Kidney epithelial cell (primary cell): ENCODE measurements around the gene MT1F. TPM values are rescaled to one million over a fixed set of nuclear protein-coding genes. Genes with fewer than 3 reads are reported as not detected.

Experiments used
- DNase-seq: peaks from one replicate; pipeline ENCODE4 v3.0.0-alpha.2; 2010; ENCODE audit warnings: low read depth
- H3K27me3 ChIP-seq: 2 replicates; pipeline ENCODE4 v1.6.0; 2011; ENCODE audit warnings: low read length; ENCODE audit not compliant: control insufficient read depth, insufficient read depth
- H3K36me3 ChIP-seq: 2 replicates; pipeline ENCODE4 v1.5.1; 2011; ENCODE audit warnings: low read length; ENCODE audit not compliant: control insufficient read depth, insufficient read depth
- H3K4me3 ChIP-seq: 2 replicates; pipeline ENCODE4 v1.5.1; 2011; ENCODE audit warnings: low read depth, mild to moderate bottlenecking, control low read depth, low read length
- CTCF ChIP-seq: IDR thresholded peaks from 2 replicates; pipeline ENCODE4 v1.5.1; 2011; ENCODE audit warnings: mild to moderate bottlenecking, moderate library complexity, low read length, control low read depth, inconsistent platforms; ENCODE audit not compliant: insufficient read depth, poor library complexity, severe bottlenecking
- total RNA-seq: library from RNA; depleted of rRNA; stranded (reverse); fragments of >200 nt; gene quantifications from 2 replicates; pipeline ENCODE4 v1.2.3, GENCODE V29; 2015

The MT1F gene
- total RNA-seq, 1 donor from 2014 or later = 9.4 TPM

- Histone ChIP-seq H3K4me3 (no peak overlapping the region), H3K36me3 (no peaks in the 10 kb centered on the region), H3K27me3 (peaks cover 36% of the 10 kb centered on the region)
- no peak for DNase-seq
- TF ChIP-seq CTCF = no peak
Measured at GRCh38 chr16:56639045-56639444, 18.7 kb upstream of the MT1F start.

- TF ChIP-seq CTCF = no peak
- Histone ChIP-seq H3K4me3 (no peak overlapping the region), H3K36me3 (no peaks in the 10 kb centered on the region), H3K27me3 (peaks cover 30% of the 10 kb centered on the region)
- no peak for DNase-seq
Measured at GRCh38 chr16:56640076-56640475, 17.7 kb upstream of the MT1F start.

GRCh38 chr16:56641166-56641565 lies 16.6 kb upstream of the MT1F start:
- no peak for TF ChIP-seq CTCF
- no peak overlapping the region for H3K4me3 ChIP-seq
- DNase-seq = no peak
- peaks cover 22% of the 10 kb centered on the region for H3K27me3 ChIP-seq
- H3K36me3 ChIP-seq = no peaks in the 10 kb centered on the region

- H3K36me3 ChIP-seq = no peaks in the 10 kb centered on the region
- H3K27me3 ChIP-seq = peaks cover 23% of the 10 kb centered on the region
- peak; percentile 66 for TF ChIP-seq CTCF
- peak overlapping the region; percentile 27 for H3K4me3 ChIP-seq
- no peak for DNase-seq
Measured at GRCh38 chr16:56643080-56643778, 14.5 kb upstream of the MT1F start.

- no peak for DNase-seq
- H3K27me3 ChIP-seq = peaks cover 25% of the 10 kb centered on the region
- TF ChIP-seq CTCF = no peak
- no peak overlapping the region for H3K4me3 ChIP-seq
- no peaks in the 10 kb centered on the region for H3K36me3 ChIP-seq
Measured at GRCh38 chr16:56643833-56644232, 13.9 kb upstream of the MT1F start.

- TF ChIP-seq CTCF = no peak
Measured at GRCh38 chr16:56645311-56645710, 12.4 kb upstream of the MT1F start.

More at GRCh38 chr16:56645311-56645710, 12.4 kb upstream of the MT1F start:
- H3K4me3 ChIP-seq = no peak overlapping the region
- H3K27me3 ChIP-seq = peaks cover 29% of the 10 kb centered on the region
- DNase-seq = no peak
- H3K36me3 ChIP-seq = no peaks in the 10 kb centered on the region
